ENCODE data around the gene CDC42EP3.

DNA sequence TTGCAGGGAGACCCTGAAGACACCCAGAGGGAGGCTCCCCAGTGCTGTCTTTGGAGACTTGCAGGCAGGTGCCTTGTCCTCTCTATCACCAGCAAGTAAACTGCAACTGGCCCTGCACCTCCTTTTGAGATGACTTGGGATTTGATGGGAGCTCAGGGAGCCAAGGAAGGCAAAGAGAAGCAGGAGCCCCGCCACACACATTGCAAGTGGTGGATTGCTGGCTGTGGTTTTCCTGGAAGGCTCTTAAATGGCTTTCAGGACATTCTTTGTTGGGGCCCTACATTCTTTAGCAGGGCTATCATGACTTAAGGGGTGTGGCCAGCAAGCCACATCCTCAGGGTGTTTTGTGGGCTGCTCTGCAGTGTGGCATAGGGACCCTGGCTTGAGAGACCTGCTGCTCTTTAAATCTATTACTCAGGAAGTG lies 39.9 kb upstream of the CDC42EP3 start:
- TF ChIP-seq POLR2A (IDR thresholded peaks at IDR 0.05; ENCODE audit: low read length) = no peak
- no peak for TF ChIP-seq GATA1 (IDR thresholded peaks at IDR 0.05; ENCODE audit: low read depth, low read length)

Measured in erythroblast (primary cell).